NOMO-1 treated with dmso at 0.1 percent for 144 hours (cell line): ENCODE data around the gene ULBP1.
"Not testable (repeated sequence)": the region's sequence is repeated elsewhere in the genome, so short reads cannot be mapped to it uniquely, and the experiment has no call there.

Experiments used
- DNase-seq: peaks from one replicate; lab custom pipeline; 2025; ENCODE audit not compliant: unreplicated experiment; lab: John Stamatoyannopoulos, UW

The ULBP1 gene

DNA sequence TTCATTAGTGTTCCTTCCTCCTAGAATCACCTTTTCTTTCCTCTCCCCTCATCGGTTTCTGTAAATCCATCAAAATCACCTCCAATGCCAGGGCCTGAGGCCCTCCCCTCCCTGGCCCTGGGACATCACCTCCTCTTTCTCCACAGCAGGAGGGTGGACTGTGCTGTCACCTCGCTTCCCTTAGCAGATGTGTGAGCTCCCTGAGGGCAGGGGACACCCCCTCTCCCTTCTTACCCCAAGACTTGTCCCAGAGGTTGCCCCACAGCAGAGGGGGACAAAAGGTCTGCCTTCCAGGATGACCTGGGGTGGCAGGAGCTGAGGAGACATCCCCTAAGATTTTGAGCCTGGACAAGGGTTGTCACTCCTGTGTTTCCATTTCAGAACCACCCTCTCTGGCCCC, 5.9 kb downstream of the ULBP1 start:
- no peak for DNase-seq

DNA sequence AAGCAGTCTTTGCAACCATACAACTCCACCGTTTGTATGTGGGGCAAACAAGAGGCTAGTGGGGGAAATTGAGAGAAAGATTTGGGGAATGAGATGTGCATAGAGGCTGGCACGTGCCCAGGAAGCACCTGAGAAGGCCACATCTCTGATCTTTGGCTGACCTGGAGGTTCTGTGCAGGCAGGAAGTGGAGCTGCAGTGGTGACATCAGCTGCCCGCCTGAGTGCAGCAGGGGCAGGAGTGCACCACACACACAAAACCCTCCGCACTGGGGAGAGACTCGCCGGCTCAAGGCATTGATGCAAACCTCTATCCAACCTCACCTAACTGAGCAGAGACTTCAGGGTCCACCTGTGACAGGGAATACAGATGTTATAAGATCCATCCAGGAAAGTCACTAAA, 10.7 kb downstream of the ULBP1 start:
- not testable (repeated sequence) for DNase-seq

DNA sequence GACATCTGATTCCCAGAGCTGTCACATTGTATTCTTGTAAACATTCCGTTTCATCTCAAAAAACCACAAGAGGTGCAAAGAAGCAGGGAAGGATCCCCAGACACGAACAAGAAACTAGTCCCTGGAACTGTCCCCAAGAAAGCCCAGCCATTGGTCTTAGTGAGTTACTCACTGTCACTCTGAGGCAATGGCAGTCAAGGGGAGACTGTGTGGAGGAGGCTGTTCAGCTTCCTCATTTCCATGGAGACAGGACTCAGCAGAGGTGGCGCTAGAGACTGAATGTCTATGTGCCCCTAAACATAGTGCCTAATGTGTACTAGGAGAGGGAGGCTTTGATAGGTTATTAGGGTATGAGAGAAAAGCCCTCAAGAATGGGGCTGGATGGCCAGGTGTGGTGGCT, 11.1 kb downstream of the ULBP1 start:
- DNase-seq = no peak

DNA sequence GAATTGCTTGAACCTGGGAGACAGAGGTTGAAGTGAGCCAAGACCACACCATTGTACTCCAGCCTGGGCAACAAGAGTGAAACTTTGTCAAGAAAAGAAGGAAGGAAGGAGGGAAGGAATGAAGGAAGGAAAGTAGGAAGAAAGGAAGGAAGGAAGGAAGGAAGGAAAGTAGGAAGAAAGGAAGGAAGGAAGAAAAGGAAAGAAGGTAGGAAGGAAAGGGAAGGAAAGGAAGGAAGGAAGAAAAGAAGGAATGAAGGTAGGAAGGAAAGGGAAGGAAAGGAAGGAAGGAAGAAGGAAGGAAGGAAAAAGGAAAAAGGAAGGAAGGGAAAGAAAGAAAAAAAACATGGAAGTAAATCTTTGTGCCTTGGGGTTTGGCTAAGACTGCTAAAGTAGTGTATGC, 11.7 kb downstream of the ULBP1 start:
- DNase-seq = no peak

DNA sequence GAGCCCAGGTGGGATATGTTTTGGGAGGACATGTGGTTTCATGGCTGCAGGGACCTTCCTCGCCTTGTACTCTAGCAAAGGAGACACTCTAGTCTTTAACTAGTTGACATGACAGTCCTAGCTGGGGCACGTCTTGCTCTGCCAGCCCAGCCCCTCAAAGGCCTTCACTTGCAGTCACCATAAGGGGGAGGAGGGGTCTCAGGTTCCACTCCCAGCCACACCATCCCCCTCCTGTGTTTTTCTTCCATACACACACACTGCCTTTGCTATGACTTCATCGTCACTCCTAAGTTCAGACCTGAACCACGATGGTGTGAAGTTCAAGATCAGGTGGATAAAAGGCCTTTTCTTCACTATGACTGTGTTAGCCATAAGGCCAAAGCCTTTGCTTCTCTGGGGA, 13.5 kb downstream of the ULBP1 start:
- DNase-seq = no peak

DNA sequence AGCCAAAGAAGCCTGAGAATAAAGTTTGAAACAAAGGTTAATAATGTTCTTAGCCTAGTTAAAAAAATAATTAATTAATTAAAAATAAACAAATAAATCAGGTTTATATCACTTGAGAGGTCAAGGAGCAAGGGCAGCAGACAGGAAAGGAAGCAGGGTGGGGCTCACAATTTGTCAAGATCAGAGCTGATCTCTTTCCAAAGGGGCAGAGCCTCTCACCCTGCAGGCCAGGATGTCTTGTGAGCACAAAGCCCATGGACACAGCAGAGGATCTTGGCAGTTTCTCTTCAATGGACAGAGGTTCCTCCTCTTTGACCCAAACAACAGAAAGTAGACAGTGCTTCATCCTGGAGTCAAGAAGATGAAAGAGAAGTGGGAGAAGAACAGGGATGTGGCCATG, 14.9 kb downstream of the ULBP1 start:
- no peak for DNase-seq

DNA sequence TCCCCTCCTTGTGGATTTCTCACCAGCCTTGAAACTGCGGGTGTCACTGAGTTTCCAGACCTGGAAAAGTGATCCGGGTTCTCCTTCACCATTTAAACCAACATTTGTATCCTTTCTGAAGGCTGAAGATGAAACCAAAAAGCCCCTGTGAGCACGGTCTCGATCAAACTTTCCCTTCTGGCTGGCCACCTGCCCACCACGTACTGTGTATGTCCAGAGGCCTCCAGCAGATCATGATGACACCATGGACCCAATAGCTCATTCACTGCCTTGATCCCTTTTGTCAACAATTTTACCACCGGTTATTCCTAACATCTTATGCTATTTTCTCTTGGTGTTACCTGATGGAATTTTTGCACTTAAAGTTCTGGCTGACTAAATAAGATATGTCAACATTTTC, 15.6 kb downstream of the ULBP1 start:
- no peak for DNase-seq

DNA sequence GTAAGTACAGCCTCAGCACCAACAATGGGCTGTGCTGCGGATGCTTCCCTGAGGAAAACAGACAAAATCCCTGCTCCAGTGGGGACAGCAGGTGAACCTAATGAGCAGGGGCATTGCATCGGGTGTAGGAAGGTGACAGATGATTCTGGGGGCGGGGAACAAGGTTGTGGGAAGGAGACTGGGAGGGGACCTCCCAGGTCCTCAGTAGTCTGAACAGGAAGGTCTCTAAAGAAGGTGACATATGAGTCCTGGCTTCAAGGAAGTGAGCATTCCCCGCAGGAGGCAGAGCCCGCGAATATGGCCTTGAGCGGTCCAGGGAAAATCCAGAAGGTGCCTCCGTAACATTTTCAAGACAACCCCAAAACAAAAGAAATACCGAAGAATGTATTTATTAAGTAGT, 19.4 kb downstream of the ULBP1 start:
- DNase-seq = no peak

DNA sequence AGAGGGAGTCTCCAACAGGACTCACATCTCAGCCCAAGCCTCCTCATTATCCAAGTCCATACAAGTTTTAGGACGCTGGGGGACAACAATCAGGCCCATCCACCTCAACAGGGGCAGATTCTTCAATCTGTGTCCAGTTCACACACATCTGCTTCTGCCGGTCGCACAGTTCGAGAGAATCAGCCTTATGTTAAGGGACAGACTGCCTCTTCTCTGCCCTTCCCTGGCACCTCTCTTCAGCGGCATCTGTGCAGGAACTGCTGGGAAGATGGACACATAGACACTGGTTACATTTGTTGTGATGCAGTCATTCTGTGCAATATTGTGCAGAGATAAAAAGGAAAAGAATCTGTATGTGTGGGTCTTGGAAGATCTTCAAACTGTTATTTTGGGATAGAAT, 21.0 kb downstream of the ULBP1 start:
- DNase-seq = no peak

DNA sequence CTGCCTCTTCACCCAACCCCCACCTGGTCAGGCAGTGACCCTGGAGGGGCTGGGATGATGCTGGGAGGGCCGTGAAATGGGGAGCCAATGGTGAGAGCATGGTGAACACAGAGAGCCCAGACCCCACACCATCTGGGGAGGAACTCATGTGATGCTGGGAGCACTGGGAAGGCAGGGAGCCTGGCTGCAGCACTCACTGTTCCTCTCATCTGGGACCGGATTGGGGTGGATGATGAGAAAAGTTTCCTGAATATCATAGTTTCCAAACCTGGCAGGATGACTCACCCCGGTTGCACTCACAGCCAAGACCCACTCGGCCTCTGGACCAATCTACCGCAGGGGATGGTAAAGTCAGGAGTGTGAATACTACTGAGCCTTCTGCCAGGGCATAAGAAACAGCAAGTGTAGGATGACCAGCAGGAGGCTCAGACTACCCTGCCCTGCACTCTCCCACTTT, 21.8 kb downstream of the ULBP1 start:
- DNase-seq = no peak

DNA sequence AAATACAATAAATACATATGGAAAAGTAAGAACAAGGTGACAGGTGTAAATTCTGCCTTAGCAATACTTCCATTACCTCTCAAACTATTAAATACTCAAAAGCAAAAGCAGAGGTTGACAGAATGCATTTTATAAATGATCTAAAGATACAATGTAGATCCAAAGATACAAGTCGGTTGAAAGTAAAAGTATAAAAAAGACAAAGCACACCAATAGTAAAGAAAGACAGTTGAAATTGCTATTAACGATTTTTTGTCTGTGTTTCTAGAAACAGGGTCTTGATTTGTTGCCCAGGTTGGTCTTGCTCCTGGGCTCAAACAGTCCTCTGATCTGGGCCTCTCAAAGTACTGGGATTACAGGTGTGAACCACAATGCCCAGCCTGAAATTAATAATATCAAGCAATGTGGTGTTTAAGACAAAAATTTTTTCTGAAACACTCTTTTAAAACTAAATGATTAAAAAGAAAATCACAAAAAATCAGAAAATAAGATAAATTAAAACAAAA, 23.9 kb downstream of the ULBP1 start:
- no peak for DNase-seq

DNA sequence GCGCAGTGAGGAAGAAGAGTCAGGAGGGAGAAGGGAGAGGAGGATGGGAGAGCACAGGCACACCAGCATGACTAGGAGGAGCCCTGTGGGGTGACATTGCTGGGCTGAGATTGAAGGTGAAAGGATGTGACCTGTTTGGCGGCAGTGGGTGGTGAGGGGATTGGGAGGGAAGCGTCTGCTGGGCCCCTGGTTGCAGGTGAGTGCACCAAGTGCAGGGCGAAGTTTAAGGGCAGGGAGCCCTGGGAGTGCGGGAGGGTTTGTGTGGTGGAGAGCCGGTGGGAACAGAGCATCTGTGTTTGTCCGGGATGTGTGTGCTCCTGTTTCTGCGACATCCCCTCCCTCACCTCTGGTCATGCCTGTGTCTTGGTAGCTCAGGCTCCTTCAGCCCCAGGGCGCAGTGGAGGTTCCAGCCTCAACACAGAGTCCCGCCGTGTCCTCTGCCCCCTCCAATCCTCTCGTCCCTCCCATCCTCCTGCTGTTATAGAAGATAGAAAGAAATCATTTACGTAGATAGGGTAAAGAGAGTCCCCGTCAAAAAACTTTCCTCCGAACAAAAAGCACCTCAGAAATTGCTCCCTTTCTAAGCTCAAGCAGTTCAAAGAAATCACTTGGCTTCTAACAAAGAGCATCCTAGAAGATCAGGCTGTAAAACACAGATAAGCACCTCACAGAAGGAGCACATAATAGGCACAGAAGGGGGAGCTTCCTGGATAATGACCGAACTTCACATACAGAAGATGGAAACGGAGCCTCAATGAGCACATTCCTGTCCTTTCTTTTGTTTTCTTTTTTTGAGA, 25.0 kb downstream of the ULBP1 start:
- DNase-seq = no peak

DNA sequence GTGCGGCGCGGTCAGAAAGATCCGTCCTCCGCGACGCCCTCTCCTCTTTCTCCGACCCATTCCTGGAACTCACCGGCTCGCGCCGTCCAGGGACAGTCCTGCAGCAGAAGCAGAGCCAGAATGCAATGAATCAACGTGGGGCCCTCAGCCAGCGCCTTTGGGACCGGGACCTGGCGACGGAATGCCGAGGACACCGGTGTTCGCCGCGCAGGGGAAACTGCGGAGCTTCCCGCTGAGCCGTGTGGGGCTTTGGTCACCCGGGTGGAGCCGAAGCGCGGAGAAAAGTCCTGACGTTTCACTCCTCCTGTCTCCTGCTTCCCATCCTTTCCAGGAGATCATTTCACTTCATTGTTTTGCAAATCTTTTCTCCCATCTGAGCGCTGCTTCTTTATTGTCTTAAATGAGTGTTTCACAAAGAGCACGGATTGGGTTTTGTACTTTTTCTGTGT, 26.5 kb downstream of the ULBP1 start:
- DNase-seq = no peak

DNA sequence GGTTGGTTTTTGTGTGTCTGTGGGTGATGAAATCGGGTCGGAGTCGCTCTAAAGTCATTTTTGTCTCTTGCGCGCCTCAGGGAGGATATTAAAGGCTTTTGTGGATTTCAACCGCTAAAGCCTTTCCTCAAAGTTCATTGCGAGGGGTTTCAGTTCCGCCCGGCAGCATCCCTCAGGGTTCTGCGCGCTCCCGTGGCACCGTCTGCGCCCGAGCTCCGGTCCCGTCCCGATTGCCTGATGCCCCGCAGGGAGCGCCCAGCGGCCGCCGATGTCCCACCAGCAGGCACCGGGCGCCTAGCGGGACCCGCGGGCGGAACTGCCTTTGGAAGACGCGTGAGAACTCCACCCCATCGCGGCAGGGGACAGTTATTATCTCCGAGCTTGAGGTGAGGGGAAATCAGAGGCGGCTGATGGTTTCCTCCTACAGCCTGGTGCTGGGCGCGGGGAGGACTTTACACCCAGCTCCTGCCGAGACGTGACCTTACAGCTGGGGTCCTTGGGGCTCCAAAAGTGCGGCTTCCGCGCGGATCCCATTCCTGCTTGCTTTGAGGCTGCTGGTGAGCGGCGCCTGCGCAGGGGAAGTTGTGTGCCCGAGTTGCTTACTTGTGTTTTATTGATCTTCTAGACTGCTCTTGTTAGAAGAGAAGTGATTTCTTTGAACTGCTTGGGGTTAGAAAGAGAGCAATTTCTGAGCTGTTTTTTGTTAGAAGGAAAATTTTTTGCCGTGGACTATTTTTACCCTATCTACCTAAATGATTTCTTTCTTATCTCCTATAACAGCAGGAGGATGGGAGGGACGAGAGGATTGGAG, 27.1 kb downstream of the ULBP1 start:
- peak; percentile 23 for DNase-seq

DNA sequence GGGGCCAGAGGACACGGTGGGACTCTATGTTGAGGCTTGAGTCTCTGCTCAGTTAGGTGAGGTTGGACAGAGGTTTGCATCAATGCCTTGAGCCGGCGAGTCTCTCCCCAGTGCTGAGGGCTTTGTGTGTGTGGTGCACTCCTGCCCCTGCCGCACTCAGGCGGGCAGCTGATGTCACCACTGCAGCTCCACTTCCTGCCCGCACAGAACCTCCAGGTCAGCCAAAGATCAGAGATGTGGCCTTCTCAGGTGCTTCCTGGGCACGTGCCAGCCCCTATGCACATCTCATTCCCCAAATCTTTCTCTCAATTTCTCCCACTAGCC, 27.7 kb downstream of the ULBP1 start:
- DNase-seq = not testable (repeated sequence)

DNA sequence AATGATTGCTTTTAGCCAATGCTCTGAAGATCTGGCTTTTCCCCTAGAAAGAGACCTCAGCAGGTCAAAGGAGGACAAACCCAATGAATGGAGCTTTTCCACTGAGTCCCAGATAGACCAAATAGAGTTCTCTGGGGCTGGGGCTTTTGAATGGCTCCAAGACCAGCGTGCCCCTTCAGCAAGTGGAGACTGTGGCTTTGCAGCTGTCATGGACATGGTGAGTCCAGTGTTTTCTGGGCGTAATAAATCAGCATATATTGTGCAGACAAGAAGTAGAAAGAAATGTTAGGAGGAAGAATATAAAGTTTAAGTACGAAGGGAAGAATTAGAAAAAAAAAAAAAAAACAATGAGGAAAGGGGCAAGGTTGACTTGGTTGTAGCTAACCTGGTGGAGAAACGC, 28.1 kb downstream of the ULBP1 start:
- no peak for DNase-seq

DNA sequence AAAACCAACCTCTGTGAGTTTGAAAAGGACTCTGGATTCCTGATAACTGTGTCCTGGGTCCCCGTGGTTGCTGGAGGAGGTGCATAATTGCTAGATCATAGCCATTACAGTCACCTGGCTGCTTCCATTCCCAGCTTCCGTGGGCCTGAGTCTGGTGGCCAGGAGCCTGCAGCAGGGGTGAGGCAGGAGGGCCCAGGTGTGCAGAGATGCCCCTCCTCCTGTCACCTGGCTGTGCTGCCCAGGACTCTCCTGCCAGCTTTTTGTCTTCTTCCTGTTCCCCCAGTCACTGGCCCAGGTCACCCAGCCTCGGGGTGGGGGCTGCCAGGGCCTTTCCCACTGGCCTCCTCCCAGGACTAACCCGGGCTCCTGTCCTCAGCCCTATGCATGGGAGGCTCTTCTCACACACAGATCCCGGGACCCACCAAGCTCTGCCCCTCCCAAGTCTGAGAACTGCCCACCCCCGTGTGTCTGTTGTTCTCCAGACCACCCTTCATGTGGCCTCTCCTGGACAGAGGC, 31.6 kb downstream of the ULBP1 start:
- no peak for DNase-seq

DNA sequence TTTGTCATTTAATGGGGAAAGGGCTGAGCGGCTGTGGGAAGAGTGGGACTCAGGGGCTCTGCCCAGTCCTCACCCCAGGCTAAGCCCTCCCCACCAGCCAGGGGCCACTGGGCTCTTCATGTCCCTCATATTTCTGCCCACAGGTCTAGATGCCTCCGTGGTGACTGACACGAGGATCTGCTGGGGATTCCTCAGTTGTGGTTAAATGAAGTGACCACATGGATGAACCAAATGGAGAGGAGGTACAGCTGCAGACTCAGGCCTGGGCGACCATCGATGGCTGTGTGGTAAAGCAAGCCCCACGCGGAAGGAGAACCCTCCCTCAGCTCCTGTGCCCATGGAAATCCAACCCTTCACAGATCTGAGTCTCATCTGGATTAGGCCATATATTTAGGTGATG, 32.2 kb downstream of the ULBP1 start:
- no peak for DNase-seq

DNA sequence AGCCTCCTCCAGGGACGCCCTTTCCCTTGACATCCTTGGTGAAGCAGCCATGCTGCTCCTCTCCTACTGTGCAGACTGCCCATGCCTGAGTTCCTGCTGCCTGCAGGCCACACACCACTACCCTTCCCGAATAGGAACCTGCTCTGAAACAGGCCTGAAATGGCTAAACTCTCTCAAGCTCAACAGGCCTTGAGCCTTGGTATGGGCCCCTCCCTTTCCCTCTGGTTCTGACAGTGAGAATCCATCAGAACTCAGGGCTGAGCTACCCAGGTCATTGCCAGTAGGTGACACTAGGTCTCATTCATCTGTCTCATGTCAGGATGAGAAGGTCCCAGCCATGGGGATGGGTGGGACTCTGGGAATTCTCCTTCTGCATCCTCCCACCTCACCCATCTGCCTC, 35.9 kb downstream of the ULBP1 start:
- no peak for DNase-seq

DNA sequence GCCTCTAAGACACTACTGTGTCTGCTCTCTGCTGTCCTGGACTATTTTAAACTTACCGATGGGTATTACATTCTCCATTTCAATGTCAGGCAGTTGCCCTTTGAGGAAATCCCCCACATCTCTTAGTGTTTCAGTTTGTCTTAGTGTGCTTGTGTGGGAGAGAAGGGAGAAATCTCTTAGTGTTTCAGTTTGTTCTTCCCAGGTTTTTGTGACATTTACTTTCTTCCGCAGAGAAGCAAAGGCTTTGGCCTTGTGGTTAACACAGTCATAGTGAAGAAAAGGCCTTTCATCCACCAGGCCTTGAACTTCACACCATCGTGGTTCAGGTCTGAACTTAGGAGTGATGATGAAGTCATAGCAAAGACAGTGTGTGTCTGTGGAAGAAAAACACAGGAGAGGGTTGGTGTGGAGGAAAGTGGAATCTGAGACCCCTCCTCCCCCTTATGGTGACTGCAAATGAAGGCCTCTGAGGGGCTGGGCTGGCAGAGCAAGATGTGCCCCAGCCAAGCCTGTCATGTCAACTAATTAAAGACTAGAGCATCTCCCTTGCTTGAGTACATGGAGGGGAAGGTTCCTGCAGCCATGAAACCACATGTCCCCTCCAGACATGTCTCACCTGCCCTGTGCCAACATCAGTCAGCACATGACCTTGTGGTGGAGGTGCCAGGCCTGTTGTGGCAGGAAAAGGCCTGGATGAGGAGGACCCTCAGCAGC, 37.7 kb downstream of the ULBP1 start:
- DNase-seq = no peak

DNA sequence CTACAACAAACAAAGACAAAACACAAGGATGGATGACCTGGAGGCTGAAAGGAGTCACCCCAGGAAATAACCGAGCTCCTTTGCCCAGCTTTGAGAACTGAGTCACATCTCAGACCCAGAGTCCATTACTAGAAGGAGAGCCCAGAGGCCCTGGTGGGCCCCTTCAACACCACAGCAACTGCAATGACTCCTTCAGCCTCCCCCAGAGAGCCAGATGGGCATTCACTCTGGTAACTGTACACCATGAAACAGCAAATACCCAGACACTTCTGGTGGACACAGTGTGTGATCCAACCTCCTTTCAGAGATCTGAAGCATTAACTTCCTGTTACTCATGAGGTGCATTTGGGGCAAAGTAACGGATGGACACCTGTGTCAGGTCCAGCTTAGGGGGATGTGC, 39.0 kb downstream of the ULBP1 start:
- no peak for DNase-seq
